ENCODE data around the gene BLNK.
"Not testable (repeated sequence)": the region's sequence is repeated elsewhere in the genome, so short reads cannot be mapped to it uniquely, and the experiment has no call there.

BLNK gene

DNA sequence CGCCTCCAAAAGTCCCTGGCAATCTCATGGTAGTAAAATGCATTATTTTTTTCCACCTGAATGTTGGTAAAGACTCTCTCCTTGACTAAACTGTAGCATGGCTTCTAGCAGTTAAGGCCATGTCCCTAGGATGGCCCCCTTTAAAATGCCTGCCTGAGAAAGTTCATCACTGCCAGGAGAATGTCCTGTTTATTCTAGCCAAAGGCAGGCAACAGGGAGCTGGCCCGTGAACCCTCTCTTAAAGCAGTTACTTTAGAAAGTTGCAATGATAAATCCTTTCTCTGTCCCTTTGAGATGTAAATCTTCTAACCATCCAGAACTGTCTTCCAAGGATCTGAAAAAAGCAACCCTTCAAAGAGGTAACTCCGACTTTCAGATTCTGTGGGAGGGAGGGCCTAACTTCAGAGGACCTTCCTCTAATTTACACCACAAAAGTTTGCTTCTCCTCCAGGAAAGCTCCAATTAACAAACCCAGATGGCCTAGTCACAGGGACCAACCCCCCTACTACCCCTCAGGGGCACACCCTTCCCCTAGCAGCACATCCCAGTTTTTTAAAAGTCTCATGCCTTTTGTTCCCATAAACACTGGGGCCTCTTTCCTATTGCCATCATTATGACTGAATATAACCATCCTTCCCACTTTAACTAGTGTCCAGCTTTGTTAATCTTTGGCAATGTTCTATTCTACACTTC is 38.4 kb upstream of the BLNK start:
- H3K27ac ChIP-seq: no peak overlapping the region
- no peak for DNase-seq (ENCODE audit: low spot score)

DNA sequence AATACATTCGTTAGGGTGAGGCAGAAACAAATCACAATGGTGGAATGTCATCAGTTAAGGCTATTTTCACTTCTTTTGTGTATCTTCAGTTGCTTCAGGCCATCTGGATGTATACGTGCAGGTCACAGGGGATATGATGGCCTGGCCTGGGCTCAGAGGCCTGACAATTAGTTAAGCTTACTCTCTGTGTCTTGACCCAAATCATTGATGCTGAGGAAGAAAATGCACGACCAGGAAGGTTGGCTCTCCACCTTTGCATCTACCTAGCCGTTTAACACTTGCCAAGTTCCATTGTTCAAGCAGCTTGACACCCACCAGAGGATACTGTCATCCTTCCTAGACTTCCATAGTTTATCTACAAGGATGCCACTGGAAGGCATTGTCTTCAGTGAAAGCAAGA is 37.5 kb upstream of the BLNK start:
- POLR2A ChIA-PET (ENCODE audit: low non-redundant PET); CTCF ChIA-PET; H3K27ac ChIP-seq; DNase-seq (ENCODE audit: low spot score): not testable (repeated sequence)

More for the DNA sequence above, 38.4 kb upstream of the BLNK start:
- CTCF ChIA-PET: no interaction called here
- TF ChIP-seq, protein P1, sequence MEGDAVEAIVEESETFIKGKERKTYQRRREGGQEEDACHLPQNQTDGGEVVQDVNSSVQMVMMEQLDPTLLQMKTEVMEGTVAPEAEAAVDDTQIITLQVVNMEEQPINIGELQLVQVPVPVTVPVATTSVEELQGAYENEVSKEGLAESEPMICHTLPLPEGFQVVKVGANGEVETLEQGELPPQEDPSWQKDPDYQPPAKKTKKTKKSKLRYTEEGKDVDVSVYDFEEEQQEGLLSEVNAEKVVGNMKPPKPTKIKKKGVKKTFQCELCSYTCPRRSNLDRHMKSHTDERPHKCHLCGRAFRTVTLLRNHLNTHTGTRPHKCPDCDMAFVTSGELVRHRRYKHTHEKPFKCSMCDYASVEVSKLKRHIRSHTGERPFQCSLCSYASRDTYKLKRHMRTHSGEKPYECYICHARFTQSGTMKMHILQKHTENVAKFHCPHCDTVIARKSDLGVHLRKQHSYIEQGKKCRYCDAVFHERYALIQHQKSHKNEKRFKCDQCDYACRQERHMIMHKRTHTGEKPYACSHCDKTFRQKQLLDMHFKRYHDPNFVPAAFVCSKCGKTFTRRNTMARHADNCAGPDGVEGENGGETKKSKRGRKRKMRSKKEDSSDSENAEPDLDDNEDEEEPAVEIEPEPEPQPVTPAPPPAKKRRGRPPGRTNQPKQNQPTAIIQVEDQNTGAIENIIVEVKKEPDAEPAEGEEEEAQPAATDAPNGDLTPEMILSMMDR (conservative IDR thresholded peaks at IDR 0.05; ENCODE audit: low read depth): no peak
- POLR2A ChIA-PET (ENCODE audit: low non-redundant PET): no interaction called here

DNA sequence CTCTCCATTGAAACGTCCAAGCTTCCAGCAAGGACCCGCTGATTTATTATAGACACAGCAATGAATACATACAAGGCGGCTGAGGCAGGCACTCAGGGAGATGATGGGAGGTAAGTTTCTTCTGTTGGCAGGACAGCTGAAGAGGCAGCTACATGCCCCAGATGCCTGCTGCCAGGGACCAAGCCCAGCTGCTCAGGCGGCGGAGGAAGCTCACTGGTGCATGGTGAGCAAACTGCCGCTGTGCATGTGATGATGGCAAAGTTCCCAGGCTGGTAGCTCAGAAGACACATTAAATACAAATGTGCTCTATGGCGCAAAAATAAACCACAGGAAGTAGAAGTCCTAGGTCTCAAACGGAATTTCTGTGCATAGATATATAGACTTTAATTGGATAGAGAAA is 35.1 kb upstream of the BLNK start:
- no peak overlapping the region for H3K27ac ChIP-seq

DNA sequence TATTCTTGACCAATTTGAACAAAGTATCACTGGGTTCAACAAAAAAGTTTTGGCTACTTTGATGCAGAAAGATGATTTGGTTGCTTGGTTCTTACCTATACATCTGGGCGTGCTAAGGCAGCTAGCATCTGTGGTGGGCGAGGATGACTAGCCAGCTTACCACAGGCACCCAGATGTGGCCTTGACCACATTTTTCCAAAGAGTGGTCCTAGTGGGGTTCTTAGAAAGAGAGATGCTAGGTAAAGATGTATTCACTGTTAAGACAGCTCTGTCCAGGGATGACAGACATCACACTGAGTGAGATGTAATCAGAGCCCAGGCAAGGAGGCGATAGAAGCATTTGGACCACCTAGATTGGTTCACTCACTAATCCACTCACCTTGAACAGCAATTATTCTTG is 33.6 kb upstream of the BLNK start:
- no peak overlapping the region for H3K27ac ChIP-seq
- DNase-seq (ENCODE audit: low spot score): no peak
- POLR2A ChIA-PET (ENCODE audit: low non-redundant PET): no interaction called here
- CTCF ChIA-PET: interaction anchor here (0.5 to 1.7 kb wide), 2 partner anchors 76 to 463 kb away, joined by 3 to 6 read pairs; no protein-coding TSS in a partner anchor
- TF ChIP-seq, protein P1 (conservative IDR thresholded peaks at IDR 0.05; ENCODE audit: low read depth): no peak

More for the DNA sequence above, 35.1 kb upstream of the BLNK start:
- DNase-seq (ENCODE audit: low spot score): no peak
- ChIA-PET CTCF (interaction anchor here (0.5 to 1.2 kb wide), 3 partner anchors 18 to 77 kb away, joined by 3 to 4 read pairs (median 4); no protein-coding TSS in a partner anchor), POLR2A (ENCODE audit: low non-redundant PET) (no interaction called here)
- TF ChIP-seq, protein P1 (conservative IDR thresholded peaks at IDR 0.05; ENCODE audit: low read depth): no peak

DNA sequence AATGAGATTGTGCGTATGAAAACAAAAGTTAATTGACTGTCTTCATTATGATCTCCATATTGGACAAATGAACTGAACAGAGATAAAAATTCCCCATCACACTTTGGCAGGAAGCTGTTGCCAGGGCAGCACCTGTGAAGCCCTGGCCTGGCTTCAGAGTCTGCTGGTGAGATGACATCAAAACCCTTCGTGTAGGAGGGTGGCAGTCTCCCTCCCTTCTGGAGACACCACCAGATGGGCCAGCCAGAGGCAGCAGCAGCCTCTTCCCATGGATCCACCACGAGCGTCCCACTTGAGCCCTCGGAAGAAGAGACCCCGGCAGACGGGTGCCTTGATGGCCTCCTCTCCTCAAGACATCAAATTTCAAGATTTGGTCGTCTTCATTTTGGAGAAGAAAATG is 32.9 kb upstream of the BLNK start, which contains the start of gene DNTT:
Gene DNTT (plus strand): TSS at position 205 of the 400 bp plus-strand sequence. CDS start 64 bp downstream, at position 269.
- TF ChIP-seq, protein P1 (conservative IDR thresholded peaks at IDR 0.05; ENCODE audit: low read depth): no peak
- CTCF ChIA-PET: interaction anchor here (1.7 kb wide), 1 partner anchor 75 kb away, joined by 6 read pairs; no protein-coding TSS in a partner anchor
- POLR2A ChIA-PET (ENCODE audit: low non-redundant PET): no interaction called here

GRCh38 chr10:96301616-96302015 is 30.2 kb upstream of the BLNK start:
- ChIA-PET CTCF (interaction anchor here (0.6 kb wide), 1 partner anchor 72 kb away, joined by 4 read pairs; no protein-coding TSS in a partner anchor), POLR2A (ENCODE audit: low non-redundant PET) (no interaction called here)
- TF ChIP-seq, protein P1 (conservative IDR thresholded peaks at IDR 0.05; ENCODE audit: low read depth): no peak
- no peak for DNase-seq (ENCODE audit: low spot score)
- no peak overlapping the region for H3K27ac ChIP-seq

More for the DNA sequence above, 32.9 kb upstream of the BLNK start, which contains the start of gene DNTT:
- H3K27ac ChIP-seq: no peak within 1 kb of the TSS
- DNase-seq (ENCODE audit: low spot score): no peak

DNA sequence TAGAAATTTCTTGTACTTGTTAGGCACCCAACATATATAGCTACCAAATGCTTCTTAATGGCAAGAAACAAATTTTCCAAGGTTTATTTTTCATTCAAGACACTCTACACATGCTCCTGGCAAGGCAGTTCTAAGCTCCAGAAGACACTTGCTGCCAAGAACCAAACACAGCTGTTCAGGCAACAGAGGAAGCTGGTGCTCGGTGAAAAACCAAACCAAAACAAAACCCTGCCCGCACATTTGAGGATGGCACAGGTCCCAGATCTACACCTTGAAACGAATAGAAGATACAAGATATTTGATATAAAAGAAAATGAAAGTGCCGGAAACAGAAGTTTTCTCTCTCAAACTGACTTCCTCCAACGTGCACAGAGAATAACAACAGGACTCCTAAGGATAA is 28.0 kb upstream of the BLNK start:
- no peak for DNase-seq (ENCODE audit: low spot score)
- TF ChIP-seq, protein P1 (conservative IDR thresholded peaks at IDR 0.05; ENCODE audit: low read depth): no peak
- CTCF ChIA-PET: interaction anchor here (0.8 to 2.5 kb wide), 2 partner anchors 70 to 295 kb away, joined by 3 to 14 read pairs; no protein-coding TSS in a partner anchor
- POLR2A ChIA-PET (ENCODE audit: low non-redundant PET): no interaction called here
- no peak overlapping the region for H3K27ac ChIP-seq

Measured in RWPE1 (cell line).